Epithelial cell of esophagus (primary cell): ENCODE measurements around the gene RELL2.

Experiments
- DNase-seq: peaks from one replicate; pipeline ENCODE4 v3.0.0; 2010; ENCODE audit warnings: low read depth
- H3K4me3 ChIP-seq: 2 replicates; pipeline ENCODE4 v1.5.1; 2011; ENCODE audit warnings: mild to moderate bottlenecking, low read length, control low read depth
- TF ChIP-seq, protein P1 (sequence below): IDR thresholded peaks from 2 replicates; pipeline ENCODE4 v1.5.1; 2011; ENCODE audit warnings: low read depth, mild to moderate bottlenecking, low read length, control low read depth, inconsistent platforms; ENCODE audit not compliant: insufficient read depth; ENCODE audit errors: missing control alignments

The RELL2 gene

GRCh38 chr5:141611289-141611688, 25.5 kb upstream of the RELL2 start:
- no peak overlapping the region for H3K4me3 ChIP-seq
- DNase-seq: peak; percentile 20
- TF ChIP-seq, protein P1, sequence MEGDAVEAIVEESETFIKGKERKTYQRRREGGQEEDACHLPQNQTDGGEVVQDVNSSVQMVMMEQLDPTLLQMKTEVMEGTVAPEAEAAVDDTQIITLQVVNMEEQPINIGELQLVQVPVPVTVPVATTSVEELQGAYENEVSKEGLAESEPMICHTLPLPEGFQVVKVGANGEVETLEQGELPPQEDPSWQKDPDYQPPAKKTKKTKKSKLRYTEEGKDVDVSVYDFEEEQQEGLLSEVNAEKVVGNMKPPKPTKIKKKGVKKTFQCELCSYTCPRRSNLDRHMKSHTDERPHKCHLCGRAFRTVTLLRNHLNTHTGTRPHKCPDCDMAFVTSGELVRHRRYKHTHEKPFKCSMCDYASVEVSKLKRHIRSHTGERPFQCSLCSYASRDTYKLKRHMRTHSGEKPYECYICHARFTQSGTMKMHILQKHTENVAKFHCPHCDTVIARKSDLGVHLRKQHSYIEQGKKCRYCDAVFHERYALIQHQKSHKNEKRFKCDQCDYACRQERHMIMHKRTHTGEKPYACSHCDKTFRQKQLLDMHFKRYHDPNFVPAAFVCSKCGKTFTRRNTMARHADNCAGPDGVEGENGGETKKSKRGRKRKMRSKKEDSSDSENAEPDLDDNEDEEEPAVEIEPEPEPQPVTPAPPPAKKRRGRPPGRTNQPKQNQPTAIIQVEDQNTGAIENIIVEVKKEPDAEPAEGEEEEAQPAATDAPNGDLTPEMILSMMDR: no peak

DNA sequence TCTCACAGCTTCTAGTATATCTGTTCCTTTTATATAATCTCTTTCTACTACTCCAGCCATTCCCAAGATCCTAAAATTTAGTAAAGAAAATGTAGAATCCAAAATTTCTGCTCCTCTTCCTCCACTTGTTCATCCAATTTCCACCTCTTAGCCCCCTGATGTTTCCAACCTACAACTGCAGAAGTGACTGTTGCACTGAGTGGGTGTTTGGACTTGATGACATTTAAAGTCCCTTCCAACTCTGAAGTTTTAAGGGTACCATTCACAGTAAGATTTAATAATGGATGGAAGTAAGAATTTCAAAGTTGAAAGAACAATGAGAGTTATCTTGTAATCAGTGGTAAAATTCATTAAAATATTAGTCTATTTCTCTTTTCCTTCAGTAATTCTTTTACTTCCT, 23.5 kb upstream of the RELL2 start:
- TF ChIP-seq, protein P1: no peak
- no peak for DNase-seq
- H3K4me3 ChIP-seq: no peak overlapping the region

- no peak for DNase-seq
- TF ChIP-seq, protein P1: no peak
- no peak overlapping the region for H3K4me3 ChIP-seq
Measured at GRCh38 chr5:141615991-141616720, 20.6 kb upstream of the RELL2 start.

DNA sequence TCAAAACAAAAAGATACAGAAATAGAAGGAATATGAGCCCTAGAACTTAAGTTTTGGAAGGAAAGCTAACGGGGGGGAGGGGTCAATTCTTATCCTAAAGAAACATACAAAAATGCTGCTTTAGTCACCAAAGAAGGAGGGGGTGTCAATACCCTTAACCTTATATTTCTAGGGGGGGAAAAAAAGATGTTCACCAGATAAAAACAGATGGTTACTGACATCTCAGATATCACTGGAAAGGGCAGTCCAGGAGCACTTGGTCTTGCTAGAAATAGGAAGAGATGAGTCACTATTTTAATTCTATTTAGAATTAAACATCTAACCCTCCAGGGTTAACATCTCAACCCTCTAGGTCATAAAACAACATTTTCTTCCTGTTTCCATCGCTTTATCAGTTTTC, 19.7 kb upstream of the RELL2 start:
- H3K4me3 ChIP-seq: peak overlapping the region; percentile 80
- TF ChIP-seq, protein P1: no peak
- DNase-seq: no peak

DNA sequence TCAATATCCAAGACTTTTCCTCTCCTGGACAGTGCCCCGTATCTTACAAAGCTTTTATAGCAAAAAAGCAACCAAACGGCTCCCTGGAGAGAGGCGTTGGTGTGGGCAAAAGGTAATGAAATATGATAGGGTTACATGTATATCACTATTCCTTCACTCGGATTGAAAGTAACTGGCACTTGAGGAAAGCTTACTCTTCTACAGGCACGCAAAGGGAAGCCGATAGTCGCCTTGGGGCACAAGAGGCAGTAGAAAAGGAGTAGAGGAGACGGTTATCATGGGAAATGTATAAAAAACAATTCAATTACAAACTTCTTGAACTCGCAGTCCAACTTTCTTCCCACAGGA, 19.1 kb upstream of the RELL2 start:
- H3K4me3 ChIP-seq: peak overlapping the region; percentile 80
- DNase-seq: peak; percentile 39
- TF ChIP-seq, protein P1: no peak

DNA sequence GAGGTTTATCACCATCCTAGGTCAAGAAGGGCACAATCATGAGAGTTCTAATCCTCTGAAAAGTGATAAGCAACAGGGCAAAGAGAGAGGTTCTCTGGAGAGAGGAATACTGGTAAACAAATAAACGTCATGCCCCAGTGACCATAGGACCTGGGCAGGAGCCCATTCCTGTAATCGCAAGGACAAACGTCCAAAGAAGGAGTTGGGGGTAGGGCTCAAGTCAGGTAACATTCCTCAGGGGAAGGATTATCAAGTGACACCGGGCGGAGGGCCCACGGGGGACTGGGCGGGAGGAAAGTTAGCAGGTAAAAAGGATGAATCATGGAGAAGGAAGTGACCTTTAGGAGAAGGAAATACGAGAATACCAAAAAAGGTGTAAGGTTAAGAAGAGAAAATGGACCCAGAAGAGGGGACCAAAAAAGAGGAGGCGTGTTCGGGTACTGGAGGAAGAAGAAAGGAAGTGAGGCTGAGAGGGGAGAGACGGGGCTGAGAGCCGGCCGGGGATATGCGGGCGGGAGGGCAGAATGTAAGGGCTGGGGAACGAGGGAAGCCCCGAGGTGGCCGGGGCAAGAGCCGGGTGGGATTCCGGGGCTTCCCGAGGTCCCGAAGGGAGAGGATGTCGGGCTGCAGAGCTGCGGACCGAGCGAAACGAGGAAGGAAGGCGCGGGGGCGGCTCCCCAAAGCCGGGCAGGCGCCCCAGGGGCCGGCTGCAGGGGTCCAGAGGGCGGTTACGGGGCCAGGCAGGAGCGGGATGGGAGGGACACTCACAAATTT, 18.6 kb upstream of the RELL2 start:
- TF ChIP-seq, protein P1: no peak
- peak; percentile 80 for DNase-seq
- H3K4me3 ChIP-seq: peak overlapping the region; percentile 80
